Skeletal muscle cell (primary cell): ENCODE data around the gene TRAK1.
A peak's percentile ranks its signal among the peaks of the same experiment; 100 is the strongest.

Source experiments
- DNase-seq: peaks from one replicate; pipeline ENCODE4 v3.0.0-alpha.2; 2010; ENCODE audit warnings: low read depth
- H3K4me3 ChIP-seq: 2 replicates; pipeline ENCODE4 v1.5.1; 2011; ENCODE audit warnings: low read depth, mild to moderate bottlenecking, control low read depth, low read length, moderate library complexity

TRAK1 gene

DNA sequence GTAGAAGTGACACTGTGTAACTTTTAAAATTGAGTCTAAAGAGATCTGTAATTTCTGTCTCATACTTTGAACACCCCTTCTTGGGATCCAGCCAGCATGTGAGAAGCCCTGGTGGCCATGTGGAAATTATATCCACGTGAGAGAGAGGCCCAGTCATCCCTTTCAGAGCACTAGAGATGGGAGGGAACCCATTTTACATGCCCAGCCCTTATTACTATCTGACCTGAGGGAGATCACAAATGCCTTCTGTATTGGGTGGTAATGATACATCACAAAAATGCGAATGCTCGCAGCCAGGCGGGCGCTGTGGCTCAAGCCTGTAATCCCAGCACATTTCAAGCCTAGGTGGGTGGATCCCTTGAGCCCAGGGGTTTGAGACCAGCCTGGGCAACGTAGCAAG is 27.3 kb upstream of the TRAK1 start:
- peak; percentile 64 for DNase-seq
- H3K4me3 ChIP-seq = no peak overlapping the region

DNA sequence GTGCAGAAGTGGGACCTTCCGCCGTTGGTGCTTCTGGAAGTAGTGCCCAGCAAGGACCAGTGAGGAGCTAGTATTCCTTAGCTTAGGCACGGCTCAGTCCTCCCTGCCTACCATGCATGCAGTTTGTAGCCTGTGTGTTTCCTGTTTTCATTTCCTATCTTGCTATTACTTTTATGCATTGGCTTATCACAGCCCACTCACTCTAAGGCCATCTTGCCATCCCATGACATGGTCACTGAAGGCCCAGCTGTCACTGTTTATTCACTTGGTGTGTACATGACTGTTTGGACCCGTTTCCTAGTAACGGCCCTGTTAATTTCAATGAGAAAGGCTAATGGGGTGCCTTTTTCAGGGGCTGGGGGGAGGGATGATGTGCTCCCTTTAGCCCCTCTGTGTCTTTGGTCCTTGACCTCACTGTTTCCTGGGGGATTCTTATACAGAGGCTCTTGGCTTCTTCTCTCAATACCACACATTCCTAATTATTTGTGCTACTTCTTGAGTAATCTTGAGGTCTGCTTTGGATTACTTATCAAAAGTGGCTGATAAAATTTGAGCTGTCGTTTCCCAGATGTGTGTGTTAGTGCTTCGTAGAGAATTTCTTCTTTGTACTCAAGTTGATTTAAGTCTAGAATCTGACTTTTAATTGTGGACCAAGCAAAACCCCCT is 24.5 kb upstream of the TRAK1 start:
- DNase-seq = no peak
- no peak overlapping the region for H3K4me3 ChIP-seq

DNA sequence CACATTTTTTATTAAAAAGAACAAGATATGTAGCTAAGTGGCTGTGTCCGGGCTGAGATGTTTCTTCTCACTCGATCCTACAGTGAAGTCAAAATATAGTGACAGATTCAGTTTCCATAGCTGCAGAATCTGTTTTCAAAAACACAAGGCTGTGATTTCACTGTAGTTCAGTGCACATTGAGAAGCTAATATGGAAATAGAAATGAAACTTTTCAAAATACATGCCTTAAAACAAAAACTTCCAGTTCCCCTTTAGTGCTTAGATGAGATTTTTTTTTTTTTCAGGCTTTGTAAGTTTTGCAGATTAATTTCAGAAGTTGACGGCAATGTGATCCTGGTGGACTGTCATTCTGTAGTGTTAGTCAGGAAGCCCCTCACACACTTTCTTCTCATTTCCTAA is 23.8 kb upstream of the TRAK1 start:
- no peak overlapping the region for H3K4me3 ChIP-seq
- no peak for DNase-seq

DNA sequence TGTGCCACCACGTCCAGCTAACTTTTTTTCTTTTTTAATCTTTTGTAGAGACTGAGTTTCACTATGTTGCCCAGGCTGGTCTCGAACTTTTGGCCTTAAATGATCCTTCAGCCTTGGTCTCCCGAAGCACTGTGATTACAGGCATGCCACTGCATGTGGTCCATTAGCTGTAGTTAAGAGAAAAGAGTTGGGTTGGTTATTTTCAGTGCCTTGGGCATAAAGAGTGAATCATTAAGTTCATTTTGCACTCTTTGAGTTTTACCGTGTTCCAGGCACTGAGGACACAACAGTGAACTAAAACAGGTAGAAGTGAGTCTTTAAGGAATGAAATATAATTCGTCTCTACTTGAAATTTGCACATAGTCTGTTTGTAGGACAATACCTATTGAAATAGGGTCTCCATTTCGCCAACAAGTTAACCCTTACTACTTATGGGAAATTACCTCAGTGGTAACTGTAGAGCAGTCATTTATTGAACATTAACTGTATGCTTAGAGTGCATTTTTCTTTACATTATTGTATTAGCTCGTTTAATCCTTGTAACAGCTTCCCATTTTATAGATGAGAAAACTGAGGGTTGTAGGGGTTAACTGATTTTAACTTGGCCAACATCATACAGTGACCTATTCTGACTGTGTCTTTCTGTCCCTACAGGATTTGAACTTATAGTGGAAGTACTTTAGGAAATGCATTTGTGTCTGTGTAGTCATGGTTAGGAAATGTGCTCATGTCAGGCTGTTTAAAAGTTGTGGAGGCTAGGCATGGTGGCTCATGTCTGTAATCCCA is 22.7 kb upstream of the TRAK1 start:
- no peak for DNase-seq
- H3K4me3 ChIP-seq = no peak overlapping the region

GRCh38 chr3:42070089-42070488 is 21.1 kb upstream of the TRAK1 start:
- no peak for DNase-seq
- no peak overlapping the region for H3K4me3 ChIP-seq

DNA sequence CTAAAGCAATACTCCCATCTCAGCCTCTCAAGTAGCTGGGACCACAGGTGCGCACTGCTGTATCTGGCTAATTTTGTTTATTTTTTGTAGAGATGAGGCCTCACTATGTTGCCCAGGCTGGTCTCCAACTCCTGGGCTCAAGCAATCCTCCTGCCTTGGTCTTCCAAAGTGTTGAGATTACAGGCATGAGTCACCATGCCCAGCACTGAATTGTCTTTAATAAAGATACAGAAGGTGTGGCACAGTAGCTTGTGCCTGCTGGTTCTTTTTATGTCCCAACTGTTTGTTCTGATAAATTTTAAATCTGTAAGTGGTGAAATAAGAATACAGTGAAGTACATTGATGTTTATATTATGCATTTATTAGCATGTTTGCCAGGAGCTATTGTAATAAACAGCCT is 20.6 kb upstream of the TRAK1 start:
- H3K4me3 ChIP-seq = no peak overlapping the region
- no peak for DNase-seq

DNA sequence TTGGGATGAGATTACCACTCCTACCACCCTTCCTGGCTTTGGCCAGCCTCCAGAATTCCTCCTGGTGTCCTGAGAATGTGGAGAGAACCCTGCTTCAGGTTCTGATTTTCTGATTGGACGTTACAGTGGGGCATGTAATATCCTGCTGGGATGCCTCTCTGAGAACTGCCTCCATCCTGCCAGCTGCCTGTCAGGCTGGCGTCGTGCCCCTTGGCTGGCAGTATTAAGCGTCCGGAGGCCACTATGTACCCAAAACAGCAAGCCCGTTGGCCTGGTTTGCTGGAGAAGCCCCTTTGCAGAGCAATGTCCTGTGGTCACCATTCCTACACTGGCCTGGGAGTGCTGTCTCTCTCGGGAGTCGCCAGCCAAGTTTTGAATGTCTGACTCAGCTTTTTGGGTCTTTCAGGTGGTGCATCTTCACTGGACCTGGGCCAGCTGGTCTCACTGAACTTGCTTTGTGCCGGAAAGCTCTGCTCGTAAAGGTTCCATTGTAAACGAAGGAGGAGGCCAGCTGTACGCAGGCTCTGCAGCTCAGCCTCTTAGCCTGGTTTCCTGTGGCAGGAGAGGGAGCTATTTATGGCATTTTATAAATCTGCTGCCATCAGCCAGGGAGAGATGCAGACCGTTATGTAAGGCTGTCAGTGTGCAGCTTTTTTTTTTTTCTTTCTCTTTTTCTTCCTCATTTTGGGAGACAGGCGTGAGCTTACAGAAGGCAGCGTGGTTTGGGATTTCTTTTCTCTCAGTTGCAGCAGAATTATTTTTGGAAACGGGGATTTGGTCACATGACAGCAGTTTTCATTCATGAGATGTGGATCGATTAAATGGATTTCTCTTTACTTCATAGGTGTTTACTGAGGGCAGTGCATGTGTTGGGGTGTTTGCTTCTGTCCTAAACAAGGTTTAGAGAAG is 19.0 kb upstream of the TRAK1 start:
- peak; percentile 45 for DNase-seq
- H3K4me3 ChIP-seq = peak overlapping the region; percentile 33

DNA sequence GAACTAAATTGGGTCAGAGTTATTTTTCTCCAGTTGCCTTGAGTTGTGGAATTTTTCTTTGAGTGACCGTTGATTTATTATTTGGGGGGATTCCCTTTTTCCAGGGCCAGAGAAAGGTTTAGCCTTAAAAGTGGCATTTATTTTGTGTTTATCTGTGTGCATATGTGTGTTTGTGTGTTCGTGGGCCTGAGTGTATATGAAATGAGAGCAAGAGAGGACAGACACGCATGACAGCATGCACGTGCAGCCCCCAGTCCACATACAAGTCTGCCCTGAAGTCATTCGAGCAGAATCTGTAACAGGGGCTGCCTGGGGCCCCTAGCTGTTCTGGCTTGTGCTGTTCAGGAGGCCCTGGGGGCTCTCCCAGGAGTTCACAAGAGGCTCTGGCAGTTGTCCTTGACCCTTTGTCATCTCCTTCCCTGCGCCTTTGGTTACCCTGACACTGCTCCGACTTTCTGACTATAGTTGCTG is 18.3 kb upstream of the TRAK1 start:
- peak overlapping the region; percentile 33 for H3K4me3 ChIP-seq
- DNase-seq = no peak

DNA sequence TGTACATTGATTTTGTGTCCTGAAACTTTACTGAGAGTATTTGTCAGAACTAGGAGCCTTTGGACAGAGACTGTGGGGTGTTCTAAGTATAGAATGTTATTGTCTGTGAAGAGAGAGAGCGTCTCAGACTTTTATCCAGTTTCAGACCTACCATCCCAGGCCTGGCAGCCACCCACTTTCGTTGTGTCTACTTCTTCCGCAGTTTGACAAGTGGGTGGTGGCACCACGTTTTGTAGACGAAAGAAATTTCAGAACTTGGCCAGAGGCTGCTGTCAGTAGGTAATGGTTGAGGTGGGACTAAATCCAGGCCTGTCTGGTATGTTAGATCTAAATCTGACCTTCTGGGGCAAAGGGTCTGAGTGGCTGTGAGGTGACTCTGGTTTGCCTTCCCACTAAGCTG is 13.4 kb upstream of the TRAK1 start:
- DNase-seq = no peak
- H3K4me3 ChIP-seq = no peak overlapping the region

GRCh38 chr3:42078677-42079076 is 12.5 kb upstream of the TRAK1 start:
- no peak for DNase-seq
- no peak overlapping the region for H3K4me3 ChIP-seq

- no peak overlapping the region for H3K4me3 ChIP-seq
- DNase-seq = no peak
These were observed 11.3 kb upstream of the TRAK1 start for GRCh38 chr3:42079701-42080452.

DNA sequence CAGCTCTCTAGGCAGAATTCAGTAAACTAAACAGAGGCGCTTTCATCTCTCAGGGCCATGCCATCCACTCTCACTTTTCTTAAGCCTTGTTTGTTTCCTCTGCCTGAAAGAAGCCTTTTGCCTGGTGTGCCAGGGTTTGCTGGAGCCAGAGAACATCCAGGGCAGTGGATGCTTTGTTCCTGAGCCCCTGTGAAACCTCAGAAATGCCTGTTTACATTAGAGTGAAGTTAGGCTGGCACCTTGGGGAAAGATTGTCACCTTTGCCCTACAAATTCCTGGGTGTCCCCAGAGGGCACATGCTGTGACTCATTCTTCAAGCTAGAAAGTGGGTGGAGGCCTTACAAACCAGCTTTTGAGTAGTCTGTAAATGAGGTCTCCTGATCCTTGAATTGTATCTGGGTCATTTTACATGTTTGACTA is 10.7 kb upstream of the TRAK1 start:
- no peak overlapping the region for H3K4me3 ChIP-seq
- no peak for DNase-seq

DNA sequence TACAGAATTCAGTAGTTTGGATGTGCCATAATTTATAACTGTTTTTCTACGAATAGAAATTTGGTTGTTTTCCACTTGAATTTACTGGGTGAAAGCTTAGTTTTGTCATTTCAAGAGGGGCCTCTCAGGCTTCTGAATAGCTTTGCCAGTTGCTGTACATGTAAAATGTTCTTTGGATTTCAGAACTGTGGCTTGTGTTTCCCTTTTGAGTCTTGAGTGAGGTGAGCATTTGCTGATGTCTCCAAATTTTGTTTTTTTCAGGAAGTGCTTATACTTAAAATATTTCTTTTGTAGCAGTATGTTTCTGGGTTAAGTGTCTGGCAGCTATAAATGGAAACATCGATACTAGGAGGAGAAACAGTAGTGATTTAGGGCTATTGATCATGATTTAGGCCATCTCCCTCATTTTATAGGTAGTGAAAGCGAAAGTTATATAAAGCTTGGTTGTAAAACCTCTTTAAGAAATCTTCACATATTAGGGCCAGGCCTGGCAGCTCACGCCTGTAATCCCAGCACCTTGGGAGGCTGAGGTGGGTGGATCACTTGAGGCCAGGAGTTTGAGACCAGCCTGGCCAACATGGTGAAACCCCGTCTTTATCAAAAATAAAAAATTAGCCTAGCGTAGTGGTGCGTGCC is 9.2 kb upstream of the TRAK1 start:
- no peak overlapping the region for H3K4me3 ChIP-seq
- no peak for DNase-seq

- DNase-seq = no peak
These were observed 6.6 kb upstream of the TRAK1 start for GRCh38 chr3:42084586-42084985.

GRCh38 chr3:42085641-42086376 is 5.3 kb upstream of the TRAK1 start:
- DNase-seq = no peak
- no peak overlapping the region for H3K4me3 ChIP-seq

More at GRCh38 chr3:42084586-42084985, 6.6 kb upstream of the TRAK1 start:
- no peak overlapping the region for H3K4me3 ChIP-seq

DNA sequence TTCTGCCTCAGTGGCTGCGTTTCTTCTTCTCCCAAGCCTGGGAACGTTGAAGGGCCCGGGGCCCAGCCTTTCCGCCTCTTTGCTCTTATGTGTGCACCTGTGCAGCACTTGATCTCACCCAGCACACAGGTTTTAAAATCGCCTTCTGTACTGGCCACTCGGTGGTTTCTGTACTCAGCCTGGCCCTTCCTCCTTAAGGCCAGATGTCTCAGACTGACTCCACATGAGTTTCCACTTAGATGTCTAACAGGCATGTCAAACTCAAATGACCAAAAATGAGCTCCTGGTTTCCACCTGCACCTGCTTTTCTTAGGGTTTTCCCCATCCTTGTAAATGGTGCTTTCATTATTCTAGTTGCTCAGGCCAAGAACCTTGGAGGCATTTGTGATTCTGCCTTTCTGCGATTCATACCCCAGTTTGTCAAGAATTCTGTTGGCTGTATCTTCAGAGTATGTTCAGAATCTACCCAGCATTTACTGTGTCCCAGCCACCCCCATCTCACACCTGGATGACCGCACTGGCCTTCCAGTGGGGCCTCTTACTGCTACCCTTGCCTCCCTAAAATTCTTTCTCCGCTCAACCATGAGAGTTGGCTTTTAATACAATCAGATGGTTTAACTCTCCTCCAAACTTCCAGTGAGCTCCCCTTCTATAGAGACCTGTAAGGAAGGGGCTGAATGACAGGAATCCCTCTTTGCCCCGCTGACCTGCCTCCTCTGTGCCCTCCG is 2.2 kb upstream of the TRAK1 start:
- H3K4me3 ChIP-seq = no peak overlapping the region
- no peak for DNase-seq

DNA sequence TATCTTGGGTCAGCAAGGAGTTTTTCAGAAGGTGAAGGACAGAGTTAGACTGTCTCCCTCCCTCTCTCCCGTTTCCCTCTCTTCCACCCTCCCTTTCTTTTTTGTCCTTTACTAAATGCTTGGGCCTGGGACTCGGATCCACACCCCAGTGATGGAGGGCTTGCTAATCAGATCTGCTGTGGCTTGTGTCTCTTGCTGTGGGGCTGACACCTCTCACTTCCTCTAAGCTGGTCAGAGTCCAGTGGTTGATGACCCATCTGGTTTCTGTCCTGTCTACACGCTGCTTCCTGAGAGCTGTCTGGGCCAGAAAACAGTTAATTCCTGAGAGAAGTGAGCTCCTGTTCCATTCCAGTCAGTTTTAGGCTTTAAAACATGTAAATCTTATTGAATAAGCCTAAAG is 849 bp downstream of the TRAK1 start:
- no peak for DNase-seq
- H3K4me3 ChIP-seq = no peak overlapping the region

- no peak for DNase-seq
- no peak overlapping the region for H3K4me3 ChIP-seq
These were observed 3.0 kb downstream of the TRAK1 start for GRCh38 chr3:42094128-42094527.
